Upper lobe of right lung (tissue), 1 donor: Measurements from ENCODE around the gene EEF2K. TPM values are rescaled to one million over a fixed set of nuclear protein-coding genes. Genes with fewer than 3 reads are reported as not detected.

Experiments
- ATAC-seq: fragments of 200-7000 bp; cut with Tn5 transposase; one replicate; pipeline ENCODE4 v1.9.1; 2020; ENCODE audit warnings: mild to moderate bottlenecking, moderate library complexity
- DNase-seq: peaks from one replicate; pipeline ENCODE4 v3.0.0-alpha.2; 2020
- H3K27ac ChIP-seq: fragments of 200-600 bp; one replicate; pipeline ENCODE4 v1.8.0; 2022
- H3K27me3 ChIP-seq: fragments of 200-600 bp; one replicate; pipeline ENCODE4 v1.8.0; 2022; ENCODE audit warnings: mild to moderate bottlenecking
- H3K36me3 ChIP-seq: fragments of 200-600 bp; one replicate; pipeline ENCODE4 v1.8.0; 2022
- H3K4me1 ChIP-seq: fragments of 200-600 bp; one replicate; pipeline ENCODE4 v1.8.0; 2022
- H3K4me3 ChIP-seq: fragments of 200-600 bp; one replicate; pipeline ENCODE4 v1.8.0; 2022; ENCODE audit warnings: mild to moderate bottlenecking
- H3K9me3 ChIP-seq: fragments of 200-600 bp; one replicate; pipeline ENCODE4 v1.8.0; 2022
- intact Hi-C: fragments of 100-400 bp; cut with DNase I; formaldehyde crosslinking; loops from one replicate; pipeline ENCODE4 v1.11.0; 2022
- total RNA-seq: library from RNA; stranded (reverse); fragmentation: NEBNext Ultra II Directional; extraction: Animal tissue kit (Norgen Biotek cat#: 25700); gene quantifications from one replicate; pipeline ENCODE4 v1.2.1, GENCODE V29; 2021
- TF ChIP-seq, protein P1 (sequence below): fragments of 200-600 bp; IDR thresholded peaks from one replicate; pipeline ENCODE4 v1.8.0; 2022; ENCODE audit warnings: antibody characterized with exemption
- donor health status: DM: no; HTN: yes; CAD: no; lungs with severe emphysema.

EEF2K gene
- total RNA-seq, 1 donor from 2014 or later, result 34.9 TPM

DNA sequence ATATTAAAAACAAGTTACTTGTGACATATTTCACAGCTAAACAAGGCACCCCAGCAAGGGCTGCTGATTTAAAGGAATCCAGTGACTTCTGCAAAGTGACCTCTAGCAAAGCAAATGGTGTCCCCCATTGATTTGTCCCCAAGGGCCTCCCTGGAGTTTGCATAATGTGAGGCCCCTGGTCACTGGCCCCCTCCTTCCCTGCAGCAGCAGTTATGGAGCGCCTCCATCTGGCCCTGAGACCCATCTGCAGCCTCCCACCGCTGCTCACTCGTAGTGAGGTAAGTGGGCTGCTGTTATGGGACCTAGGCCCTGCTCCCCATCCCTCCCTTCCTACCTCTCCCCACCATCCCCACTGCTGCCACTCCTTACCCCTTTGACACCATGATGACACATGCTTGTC lies 19.6 kb upstream of the EEF2K start:
- Histone ChIP-seq H3K9me3 (no peaks in the 10 kb centered on the region), H3K4me3 (no peak overlapping the region), H3K4me1 (peaks cover 18% of the 10 kb centered on the region), H3K36me3 (no peaks in the 10 kb centered on the region), H3K27me3 (no peaks in the 10 kb centered on the region), H3K27ac (no peak overlapping the region)
- TF ChIP-seq, protein P1, sequence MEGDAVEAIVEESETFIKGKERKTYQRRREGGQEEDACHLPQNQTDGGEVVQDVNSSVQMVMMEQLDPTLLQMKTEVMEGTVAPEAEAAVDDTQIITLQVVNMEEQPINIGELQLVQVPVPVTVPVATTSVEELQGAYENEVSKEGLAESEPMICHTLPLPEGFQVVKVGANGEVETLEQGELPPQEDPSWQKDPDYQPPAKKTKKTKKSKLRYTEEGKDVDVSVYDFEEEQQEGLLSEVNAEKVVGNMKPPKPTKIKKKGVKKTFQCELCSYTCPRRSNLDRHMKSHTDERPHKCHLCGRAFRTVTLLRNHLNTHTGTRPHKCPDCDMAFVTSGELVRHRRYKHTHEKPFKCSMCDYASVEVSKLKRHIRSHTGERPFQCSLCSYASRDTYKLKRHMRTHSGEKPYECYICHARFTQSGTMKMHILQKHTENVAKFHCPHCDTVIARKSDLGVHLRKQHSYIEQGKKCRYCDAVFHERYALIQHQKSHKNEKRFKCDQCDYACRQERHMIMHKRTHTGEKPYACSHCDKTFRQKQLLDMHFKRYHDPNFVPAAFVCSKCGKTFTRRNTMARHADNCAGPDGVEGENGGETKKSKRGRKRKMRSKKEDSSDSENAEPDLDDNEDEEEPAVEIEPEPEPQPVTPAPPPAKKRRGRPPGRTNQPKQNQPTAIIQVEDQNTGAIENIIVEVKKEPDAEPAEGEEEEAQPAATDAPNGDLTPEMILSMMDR, result no peak
- ATAC-seq, result no peak
- DNase-seq, result no peak
- intact Hi-C loops, result loop anchor here (5.0 to 10.0 kb wide), 2 partner anchors 82 to 184 kb away; partner anchors contain the start of gene PDZD9

DNA sequence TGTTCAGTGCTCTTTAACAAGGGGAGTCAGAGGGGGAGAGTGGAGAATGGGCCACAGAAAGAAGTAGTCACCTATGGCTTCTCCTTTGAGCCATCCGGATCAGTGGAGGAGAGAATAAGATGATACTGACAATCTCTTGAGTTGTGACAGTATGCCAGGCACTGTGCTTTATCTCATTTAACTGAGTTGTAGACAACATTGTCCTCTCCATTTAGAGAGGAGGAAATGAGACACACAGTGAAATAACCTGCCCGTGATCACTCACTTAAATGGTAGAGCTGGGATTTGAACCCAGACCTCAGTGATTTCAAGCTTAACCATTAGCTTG lies 17.8 kb upstream of the EEF2K start:
- no peaks in the 10 kb centered on the region for H3K36me3 ChIP-seq
- ATAC-seq (no peak), DNase-seq (no peak)
- peaks cover 28% of the 10 kb centered on the region for H3K4me1 ChIP-seq
- H3K27me3 ChIP-seq, result no peaks in the 10 kb centered on the region
- H3K9me3 ChIP-seq, result no peaks in the 10 kb centered on the region
- intact Hi-C loops, result loop anchor here (5.0 to 10.0 kb wide), 2 partner anchors 83 to 186 kb away; partner anchors contain the start of gene PDZD9
- H3K4me3 ChIP-seq, result no peak overlapping the region
- peak overlapping the region; percentile 12 for H3K27ac ChIP-seq
- TF ChIP-seq, protein P1, result no peak

DNA sequence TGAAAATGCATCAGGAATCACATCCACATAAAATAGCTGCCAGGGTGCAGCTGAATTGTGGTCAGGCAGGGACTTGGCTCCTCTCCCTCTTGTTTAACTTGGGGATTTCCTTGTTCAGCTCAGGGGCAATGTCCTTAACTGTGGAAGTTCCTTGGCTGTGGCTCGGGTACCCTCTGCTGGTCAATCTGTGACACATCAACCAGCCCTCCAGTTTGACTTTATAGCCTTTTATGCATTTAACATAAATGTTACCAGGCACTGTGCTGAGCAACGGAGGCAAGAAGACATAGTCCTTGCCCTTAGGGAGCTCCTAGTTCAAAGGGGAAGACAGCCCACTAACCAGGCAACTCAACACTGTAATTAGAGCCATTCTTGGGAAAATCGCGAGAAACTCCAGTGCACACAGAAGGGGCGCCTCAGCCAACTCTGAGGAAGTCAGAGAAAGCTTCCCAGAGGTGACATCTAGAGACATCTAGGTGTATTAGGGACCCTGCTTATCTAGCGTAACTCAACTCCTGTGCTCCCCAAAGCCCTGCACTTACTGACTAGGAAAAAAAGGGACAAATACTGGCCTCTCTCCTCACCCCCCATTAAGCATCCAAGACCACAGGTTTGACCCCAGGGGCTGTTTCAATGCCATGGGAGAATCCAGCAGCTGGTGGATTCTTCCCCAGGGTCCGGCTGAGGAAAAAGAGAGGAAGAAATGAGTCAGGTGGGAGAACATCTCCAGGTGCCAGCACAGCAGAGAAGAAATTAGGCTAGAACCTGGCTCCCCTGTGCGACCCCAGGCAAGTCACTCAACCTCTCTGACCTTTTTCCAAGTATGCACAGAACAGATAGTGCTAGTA lies 17.3 kb upstream of the EEF2K start:
- intact Hi-C loops, result loop anchor here (5.0 to 10.0 kb wide), 2 partner anchors 84 to 187 kb away; partner anchors contain the start of gene PDZD9
- Histone ChIP-seq H3K4me3 (no peak overlapping the region), H3K27me3 (no peaks in the 10 kb centered on the region), H3K36me3 (no peaks in the 10 kb centered on the region), H3K9me3 (no peaks in the 10 kb centered on the region), H3K4me1 (peaks cover 28% of the 10 kb centered on the region), H3K27ac (peak overlapping the region; percentile 92)
- peak; percentile 2 for ATAC-seq
- TF ChIP-seq, protein P1, result peak; percentile 83
- DNase-seq, result peak; percentile 70

GRCh38 chr16:22189473-22190080 lies 16.5 kb upstream of the EEF2K start:
- H3K27me3 ChIP-seq, result no peaks in the 10 kb centered on the region
- intact Hi-C loops, result loop anchor here (5.0 to 10.0 kb wide), 2 partner anchors 85 to 187 kb away; partner anchors contain the start of gene PDZD9
- peak overlapping the region; percentile 73 for H3K4me3 ChIP-seq
- peaks cover 28% of the 10 kb centered on the region for H3K4me1 ChIP-seq
- H3K9me3 ChIP-seq, result no peaks in the 10 kb centered on the region
- no peak for ATAC-seq
- DNase-seq, result peak; percentile 68
- H3K27ac ChIP-seq, result peak overlapping the region; percentile 92
- TF ChIP-seq, protein P1, result no peak
- no peaks in the 10 kb centered on the region for H3K36me3 ChIP-seq

GRCh38 chr16:22190081-22190775 lies 15.8 kb upstream of the EEF2K start:
- H3K27ac ChIP-seq, result peak overlapping the region; percentile 92
- peak; percentile 84 for ATAC-seq
- DNase-seq, result peak; percentile 100
- H3K9me3 ChIP-seq, result no peaks in the 10 kb centered on the region
- H3K27me3 ChIP-seq, result no peaks in the 10 kb centered on the region
- intact Hi-C loops, result no loop called here
- H3K4me1 ChIP-seq, result peaks cover 34% of the 10 kb centered on the region
- H3K4me3 ChIP-seq, result peak overlapping the region; percentile 73
- no peaks in the 10 kb centered on the region for H3K36me3 ChIP-seq
- TF ChIP-seq, protein P1, result no peak
